CD4-positive, alpha-beta T cell treated with Interleukin-1 beta for 1 hour (primary cell): ENCODE measurements around the gene POMGNT1.
"Not testable (repeated sequence)": the region's sequence is repeated elsewhere in the genome, so short reads cannot be mapped to it uniquely, and the experiment has no call there.

Source experiments
- DNase-seq, 2 donors: peaks; one replicate each; pipeline ENCODE4 v3.0.0-alpha.2; 2020 to 2022

Gene POMGNT1

DNA sequence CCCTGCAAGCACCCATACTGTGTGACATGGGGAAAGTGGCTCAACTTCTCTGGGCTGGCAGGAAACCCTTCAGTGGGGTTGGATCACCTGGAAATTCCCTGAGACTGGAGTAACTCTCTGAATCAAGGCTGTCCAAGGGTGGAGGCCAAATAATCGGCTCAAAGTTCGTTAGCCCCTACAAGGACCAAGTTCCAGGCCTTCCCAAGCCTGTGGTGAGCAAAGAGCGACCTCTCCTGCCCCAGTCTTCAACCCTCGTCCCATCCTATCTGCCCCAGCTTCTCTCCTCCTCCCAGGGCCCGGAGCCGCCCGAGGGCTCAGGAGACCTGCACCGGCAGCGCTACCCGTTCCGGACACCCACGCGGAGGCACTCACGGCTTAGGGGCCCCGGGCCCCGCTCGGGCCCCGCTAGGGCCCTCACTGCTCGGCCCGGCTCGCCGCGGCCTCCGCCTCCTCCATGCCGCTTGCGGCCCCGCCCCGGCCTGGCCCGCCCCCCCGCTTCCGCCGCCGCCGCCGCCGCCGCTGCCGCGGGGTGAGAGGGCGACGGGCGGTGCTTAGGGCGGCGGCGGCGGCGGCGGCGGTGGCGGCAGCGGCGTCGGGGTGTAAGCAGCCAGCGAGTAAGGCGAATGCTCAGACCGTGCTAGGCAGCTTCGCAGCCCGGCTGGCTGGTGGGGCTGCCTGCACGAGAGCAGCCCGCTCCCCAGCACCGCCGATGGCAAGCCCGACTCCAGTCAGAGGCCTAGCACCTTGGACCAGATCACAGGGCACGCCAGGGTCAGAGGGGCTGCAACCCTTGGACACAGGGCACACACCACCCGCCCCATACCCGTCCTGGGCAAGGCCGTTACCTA lies at the start of gene POMGNT1:
TSS of gene POMGNT1 (minus strand) at position 471 of the 848 bp plus-strand sequence. CDS start 613 bp downstream, outside the sequence.
- peak; percentile 74 to 78 for DNase-seq

DNA sequence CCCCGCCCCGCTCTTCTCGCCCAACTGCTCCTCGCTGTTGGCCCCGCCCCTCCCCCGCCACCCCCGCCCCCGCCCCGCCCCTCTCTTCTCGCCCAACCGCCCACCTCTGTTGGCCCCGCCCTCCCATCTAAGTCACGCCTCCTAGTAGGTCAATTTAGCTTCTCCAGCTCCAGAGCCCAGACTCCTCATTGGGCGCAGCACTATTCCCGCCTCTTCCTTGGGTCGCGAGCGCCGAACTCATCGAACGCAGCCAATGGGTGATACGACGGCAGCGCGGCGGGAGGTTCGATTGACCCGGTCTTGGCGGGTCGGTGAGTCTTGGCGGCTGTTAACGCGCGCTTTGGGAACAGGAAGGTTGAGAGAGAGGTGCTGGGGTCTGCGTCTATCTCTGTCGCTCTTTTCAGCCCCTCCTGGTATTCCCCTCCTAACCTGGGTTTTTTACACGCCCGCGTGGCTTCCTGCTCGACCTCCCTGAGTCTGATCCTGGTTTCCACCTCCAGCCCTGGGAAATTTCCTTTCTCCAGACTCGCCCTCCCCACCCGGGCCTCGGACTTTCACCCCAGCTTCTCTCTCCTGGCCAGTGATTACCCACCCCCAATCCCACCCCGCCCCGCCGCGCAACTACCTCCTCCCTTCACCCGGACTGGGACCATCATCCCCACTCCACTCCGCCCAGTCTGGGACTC lies 49.3 kb upstream of the POMGNT1 start, which contains the start of gene RAD54L:
TSS of gene RAD54L (plus strand) at position 328 of the 686 bp plus-strand sequence. CDS start 643 bp downstream, outside the sequence.
- peak; percentile 97 to 98 for DNase-seq

DNA sequence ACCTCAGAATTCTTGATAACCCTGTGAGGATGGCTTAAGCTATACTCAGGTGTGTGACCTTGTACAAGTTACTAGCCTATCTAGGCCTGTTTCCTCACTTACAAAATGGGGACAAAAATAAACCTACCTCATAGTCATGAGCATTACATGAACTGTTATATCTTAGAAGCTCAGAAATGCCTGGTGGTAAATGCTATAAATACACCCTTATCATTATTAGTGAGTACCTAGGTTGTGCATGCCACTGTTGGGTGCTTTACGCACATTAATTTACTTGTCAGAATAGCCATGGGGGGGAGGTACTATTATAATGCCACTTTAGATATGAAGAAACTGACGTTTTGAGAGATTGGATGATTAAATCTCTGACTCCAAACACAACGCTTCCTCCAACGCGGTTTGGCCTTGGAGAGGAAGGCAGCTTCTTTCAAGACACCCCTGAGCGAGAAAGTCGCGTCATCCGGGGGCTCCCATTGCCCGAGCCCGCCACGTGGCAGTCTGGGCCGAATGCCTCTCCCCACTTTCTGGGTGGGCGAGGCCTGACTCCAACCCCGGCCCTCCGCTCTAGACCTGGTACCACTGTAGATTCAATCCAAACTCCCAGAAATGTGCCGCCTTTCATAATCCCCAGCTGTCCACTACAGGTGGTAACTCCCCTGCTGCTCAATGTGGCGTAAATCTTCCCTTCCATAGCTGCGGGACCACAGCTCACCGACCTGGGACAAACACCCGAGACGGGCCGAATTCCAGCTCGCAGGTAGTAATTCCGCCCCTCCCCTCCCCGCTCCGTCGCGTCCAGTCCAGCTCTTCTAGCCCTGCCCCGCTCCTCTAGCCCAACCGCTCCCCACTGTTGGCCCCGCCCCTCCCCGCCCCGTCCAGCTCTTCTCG lies 48.6 kb upstream of the POMGNT1 start:
- peak; percentile 42 to 46 for DNase-seq

DNA sequence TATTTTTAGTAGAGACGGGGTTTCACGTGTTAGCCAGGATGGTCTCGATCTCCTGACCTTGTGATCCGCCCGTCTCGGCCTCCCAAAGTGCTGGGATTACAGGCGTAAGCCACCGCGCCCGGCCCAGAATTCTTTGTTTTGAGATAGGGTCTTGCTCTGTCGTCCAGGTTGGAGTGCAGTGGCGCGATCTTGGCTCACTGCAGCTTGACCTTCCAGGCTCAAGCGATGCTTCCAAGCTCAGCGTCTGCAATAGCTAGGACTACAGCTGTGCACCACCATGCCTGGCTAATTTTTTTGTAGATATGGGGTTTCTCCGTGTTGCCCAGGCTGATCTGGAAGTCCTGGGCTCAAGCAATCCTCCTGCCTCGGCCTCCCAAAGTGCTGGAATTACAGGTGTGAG lies 47.9 kb upstream of the POMGNT1 start:
- not testable (repeated sequence) for DNase-seq

DNA sequence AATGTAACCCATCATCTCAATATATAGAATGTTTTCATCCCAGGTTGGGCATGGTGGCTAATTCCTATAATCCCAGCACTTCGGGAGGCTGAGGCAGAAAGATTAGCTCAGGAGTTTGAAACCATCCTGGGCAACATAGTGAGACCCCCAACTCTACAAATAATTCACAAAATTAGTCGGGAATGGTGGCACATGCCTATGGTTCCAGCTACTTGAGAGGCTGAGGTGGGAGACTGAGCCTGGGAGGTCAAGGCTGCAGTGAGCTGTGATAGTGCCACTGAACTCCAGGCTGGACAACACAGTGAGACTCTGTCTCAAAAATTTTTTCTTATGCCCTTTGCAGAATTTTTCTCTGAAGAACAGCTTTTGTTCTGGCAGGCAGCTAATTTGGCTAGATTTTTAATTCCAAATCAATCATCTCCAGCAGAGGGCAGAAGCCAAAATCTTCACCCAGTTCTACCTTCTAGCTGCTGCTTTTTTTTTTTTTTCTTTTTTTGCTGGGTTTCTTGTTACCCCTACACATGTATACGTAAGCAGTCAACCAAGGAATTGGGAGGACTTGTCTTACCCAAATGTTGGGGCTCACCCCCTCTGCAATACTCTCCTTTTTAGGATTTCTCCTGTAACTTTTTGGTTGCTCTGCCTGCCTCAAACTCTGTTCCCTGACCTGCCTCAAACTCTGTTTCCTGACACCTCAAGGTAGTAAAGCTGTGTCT lies 46.6 kb upstream of the POMGNT1 start:
- peak in 1 of 2 donors; percentile 44 for DNase-seq

DNA sequence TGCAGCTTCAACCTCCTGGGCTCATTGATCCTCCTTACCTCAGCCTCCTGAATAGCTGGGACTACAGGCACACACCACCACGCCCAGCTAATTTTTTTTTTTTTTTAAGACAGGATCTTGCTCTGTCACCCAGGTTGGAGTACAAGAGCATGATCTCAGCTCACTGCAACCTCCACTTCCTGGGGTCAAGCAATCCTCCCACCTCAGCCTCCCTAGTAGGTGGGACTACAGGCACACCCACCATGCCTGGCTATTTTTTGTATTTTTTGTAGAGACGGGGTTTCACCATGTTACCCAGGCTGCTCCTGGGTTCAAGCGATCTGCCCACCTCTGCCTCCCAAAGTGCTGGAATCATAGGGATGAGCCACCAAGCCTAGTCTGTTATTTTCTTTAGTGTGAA lies 45.6 kb upstream of the POMGNT1 start:
- DNase-seq, result not testable (repeated sequence)

DNA sequence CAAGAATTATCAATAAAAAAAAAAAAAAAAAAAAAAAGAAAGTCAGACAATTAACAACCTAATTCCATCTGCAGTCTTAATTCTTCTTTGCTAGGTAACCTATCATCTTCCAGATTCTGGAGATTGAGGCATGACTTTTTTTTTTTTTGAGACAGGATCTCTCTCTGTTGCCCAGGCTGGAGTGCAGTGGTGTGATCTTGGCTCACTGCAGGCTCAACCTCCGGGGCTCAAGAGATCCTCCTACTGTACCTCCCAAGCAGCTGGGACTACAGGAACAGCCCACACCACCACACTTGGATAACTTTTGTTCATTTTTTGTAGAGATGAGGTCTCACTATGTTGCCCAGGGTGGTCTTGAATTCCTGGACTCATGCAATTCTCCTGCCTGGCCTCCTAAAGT lies 44.7 kb upstream of the POMGNT1 start:
- no peak for DNase-seq

DNA sequence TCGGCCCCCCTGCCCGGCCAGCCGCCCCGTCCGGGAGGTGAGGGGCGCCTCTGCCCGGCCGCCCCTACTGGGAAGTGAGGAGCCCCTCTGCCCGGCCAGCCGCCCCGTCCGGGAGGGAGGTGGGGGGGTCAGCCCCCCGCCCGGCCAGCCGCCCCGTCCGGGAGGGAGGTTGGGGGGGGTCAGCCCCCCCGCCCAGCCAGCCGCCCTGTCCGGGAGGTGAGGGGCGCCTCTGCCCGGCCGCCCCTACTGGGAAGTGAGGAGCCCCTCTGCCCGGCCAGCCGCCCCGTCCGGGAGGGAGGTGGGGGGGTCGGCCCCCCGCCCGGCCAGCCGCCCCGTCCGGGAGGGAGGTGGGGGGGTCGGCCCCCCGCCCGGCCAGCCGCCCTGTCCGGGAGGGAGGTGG lies 43.5 kb upstream of the POMGNT1 start:
- DNase-seq, result not testable (repeated sequence)

DNA sequence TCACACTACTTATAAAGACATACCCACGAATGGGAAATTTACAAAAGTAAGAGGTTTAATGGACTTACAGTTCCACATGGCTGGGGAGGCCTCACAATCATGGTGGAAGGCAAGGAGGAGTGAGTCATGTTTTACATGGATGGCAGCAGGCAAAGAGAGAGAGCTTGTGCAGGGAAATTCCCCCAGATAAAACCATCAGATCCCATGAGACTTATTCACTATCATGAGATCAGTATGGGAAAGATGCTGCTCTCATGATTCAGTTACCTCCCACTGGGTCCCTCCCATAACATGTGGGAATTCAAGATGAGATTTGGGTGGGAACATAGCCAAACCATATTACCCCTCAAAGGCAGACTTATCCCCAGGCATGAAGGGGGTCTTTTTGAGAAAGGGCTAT lies 40.6 kb upstream of the POMGNT1 start:
- DNase-seq, result not testable (repeated sequence)

DNA sequence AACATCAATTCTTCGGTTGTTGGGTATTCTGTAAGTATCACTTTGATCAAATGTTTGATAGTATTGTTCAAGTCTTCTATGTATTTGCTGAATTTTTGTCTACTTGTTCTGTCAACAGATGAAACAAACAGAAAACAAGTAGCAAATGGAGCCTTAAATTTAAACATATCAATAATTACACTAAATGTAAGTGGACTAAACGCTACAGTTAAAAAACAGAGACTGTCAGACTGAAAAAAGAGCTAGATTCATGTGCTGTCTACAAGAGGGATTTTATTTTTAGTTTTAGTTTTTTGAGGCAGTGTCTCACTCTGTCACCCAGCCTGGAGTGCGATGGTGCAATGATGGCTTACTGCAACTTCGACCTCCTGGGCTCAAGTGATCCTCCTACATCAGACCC lies 38.6 kb upstream of the POMGNT1 start:
- DNase-seq, result no peak

DNA sequence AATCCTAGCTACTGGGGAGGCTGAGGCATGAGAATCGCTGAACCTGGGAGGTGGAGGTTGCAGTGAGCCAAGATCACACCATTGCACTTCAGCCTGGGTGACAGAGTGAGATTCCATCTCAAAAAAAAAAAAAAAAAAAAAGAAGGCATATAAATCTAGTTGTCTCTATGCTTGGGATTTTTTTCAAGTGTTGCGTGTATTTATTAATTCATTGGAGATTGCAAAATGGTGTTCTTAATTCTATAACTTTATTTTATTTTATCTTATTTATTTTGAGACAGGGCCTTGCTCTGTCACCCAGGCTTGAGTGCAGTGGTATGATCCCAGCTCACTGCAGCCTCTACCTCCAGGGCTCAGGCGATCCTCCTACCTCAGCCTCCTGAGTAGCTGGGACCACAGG lies 33.0 kb upstream of the POMGNT1 start:
- not testable (repeated sequence) for DNase-seq

DNA sequence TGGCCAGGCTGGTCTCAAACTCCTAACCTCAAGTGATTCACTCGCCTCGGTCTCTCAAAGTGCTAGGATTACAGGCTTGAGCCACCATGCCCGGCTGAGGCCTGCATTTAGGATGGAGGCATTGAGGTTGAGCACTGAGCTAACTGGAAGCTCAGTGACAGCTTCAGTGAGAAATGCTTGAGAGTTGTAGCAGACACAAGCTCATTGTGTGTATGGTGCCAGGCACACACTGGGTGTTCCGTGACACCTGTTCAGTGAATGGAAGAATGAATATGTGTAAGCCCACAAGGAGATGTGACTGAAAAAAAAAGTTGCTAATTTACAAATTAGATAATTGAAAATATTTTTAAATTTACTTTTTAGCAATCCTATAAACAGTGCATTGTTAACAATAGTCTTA lies 26.7 kb upstream of the POMGNT1 start:
- no peak for DNase-seq

DNA sequence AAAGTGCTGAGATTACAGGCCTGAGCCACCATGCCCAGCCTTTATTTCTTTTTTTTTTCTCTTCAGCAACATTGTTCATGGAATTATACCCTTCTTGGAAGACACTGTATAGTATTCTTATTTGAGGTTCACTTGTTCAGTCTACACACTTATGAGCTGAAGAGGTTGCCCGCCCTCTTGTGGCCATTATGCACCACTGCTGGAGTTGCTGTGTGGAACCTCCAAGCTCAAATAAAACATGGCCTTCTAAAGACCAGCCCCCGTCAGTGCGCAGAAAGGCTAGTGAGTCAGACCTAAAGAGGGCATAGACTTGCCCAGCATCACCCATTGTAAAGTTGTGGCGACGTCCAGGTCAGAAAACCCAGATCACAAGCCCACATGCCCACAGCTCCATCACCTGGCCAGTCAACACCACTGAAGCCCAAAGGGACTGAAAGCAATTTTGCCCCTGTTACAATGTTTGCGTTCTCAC lies 25.3 kb upstream of the POMGNT1 start:
- DNase-seq, result peak; percentile 58 to 63

DNA sequence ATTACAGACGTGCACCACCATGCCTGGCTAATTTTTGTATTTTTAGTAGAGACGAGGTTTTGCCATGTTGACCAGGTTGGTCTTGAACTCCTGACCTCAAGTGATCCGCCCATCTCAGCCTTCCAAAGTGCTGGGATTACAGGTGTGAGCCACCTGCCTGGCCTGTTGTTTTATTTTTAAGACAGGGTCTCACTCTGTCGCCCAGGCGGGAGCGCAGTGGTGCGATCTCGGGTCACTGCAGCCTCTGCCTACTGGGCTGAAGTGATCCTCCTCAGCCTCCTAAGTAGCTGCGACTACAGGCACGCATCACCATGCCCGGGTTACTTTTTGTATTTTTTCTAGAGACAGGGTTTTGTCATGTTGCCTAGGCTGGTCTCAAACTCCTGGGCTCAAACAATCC lies 24.8 kb upstream of the POMGNT1 start:
- not testable (repeated sequence) for DNase-seq

DNA sequence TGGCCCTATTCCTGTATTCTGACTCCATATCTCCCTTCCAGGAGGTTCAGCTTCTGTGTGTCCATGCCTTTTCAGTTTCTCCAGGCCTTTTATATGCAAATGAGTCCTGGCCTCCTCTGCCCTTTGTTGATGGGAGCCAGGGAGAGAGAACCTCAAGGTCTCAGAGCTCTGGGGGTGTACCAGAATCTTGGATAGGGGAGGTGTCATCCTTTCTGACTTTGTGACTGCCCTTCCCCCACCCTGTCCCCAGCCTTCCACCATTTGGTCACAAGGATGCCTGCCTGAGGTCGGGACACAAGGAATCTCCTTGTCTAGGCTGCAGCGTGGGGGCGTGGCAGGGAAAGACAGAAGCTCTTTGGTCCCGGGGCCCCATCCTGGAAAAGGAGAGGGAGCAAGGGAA lies 23.5 kb upstream of the POMGNT1 start:
- DNase-seq, result no peak

DNA sequence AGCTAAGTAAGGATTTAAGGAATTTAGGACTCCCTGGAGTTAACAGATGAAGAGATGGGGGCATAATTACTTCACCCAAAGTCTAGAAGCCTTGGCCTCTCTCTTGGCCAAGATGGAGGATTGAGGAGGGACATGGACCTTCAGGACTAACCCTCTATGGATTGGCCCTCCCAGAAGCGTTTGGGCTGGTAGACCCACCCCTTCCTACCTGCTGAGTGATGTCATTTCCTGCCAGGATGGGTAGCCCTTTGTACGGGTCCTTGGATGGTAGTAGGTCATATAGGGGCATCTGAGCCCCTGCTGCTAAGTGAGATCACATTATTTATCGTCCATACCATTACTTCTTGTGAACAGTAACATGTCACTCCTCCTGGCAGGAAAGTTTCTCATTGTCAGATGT lies 22.6 kb upstream of the POMGNT1 start:
- DNase-seq, result no peak

DNA sequence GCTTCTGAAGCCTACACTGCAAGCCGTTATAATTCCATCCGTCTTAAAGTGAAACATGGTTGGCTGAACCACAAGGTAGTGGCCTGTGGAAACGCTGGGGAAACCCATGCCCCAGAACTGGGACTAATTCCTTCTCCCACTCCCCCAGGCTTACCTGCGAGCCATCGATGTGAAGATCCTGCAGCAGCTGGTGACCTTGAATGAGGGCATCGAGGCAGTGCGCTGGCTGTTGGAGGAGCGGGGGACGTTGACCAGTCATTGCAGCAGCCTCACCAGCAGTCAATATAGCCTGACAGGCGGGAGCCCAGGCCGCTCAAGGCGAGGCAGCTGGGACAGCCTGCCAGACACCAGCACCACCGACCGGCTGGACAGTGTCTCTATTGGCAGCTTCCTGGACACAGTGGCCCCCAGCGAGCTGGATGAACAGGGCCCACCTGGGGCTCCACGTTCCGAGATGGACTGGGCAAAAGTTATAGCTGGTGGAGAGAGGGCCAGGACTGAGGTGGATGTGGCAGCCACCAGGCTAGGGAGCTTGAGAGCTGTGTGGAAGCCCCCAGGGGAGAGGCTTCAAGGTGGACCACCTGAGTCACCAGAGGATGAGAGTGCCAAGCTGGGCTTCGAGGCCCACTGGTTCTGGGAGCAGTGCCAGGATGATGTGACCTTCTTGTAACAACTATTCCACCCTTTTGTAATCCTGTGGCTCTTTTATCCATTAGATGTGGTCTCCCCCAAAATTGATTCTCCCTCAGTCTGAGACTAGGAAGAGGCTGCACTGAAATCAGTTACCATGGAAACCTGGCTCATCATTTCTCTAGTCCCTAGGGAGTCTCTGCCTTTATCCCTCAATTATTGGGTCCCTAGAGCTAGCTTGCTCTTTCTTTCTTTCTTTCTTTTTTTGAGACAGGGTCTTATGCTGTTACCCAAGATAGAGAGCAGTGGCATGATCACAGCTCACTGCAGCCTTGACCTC lies 21.6 kb upstream of the POMGNT1 start:
- no peak for DNase-seq

DNA sequence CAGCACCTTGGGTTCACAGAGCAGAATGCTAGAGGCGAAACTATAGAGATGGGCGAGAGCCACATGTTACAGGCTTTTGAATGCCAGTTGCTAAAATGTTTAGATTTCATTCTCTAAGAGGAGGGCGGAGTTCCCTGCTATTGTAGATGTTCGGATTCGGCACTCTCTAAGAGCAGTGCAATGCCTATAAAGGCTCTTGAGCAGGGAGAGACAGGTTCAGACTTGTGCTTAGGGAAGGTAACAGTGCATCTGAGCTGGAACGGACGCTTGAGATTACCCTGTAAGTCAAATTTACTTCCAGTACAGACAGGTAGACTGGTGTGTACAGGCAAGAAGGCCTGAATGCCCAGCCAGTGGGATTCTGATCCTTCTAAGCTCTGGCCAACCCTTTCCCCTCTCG lies 20.2 kb upstream of the POMGNT1 start:
- DNase-seq, result no peak

DNA sequence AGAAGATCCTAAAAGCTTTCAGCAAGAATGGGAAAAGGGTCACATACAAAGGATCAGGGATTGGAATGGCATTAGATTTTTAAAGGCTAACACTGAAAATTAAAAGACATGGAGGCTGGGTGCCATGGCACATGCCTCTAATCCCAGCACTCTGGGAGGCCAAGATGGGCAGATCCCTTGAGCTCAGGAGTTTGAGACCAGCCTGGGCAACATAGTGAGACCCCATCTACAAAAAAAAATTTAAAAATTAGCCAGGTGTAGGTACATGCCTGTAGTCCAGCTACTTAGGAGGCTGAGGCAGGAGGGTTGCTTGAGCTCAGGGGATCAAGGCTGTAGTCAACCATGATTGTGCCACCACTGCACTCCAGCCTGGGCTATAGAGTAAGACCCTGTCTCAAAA lies 17.3 kb upstream of the POMGNT1 start:
- no peak for DNase-seq

DNA sequence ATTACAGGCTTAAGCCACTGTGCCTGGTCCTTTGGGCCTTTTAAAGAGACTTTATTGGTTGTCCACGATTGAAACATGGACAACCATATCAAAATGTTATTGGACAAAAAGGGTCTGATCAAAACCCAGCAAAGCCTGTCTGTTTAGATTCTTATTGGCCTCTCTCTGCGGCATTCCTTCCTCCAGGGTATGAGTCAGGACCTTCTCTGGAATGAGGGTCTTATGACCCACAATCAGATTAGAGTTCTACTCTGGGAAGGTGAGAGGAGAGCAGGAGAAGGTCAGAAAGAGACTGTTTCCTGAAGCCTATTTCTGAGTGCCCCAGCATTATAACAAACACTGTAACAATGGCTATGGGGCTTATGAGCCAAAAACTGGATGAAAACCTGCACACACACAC lies 12.8 kb upstream of the POMGNT1 start:
- no peak for DNase-seq

DNA sequence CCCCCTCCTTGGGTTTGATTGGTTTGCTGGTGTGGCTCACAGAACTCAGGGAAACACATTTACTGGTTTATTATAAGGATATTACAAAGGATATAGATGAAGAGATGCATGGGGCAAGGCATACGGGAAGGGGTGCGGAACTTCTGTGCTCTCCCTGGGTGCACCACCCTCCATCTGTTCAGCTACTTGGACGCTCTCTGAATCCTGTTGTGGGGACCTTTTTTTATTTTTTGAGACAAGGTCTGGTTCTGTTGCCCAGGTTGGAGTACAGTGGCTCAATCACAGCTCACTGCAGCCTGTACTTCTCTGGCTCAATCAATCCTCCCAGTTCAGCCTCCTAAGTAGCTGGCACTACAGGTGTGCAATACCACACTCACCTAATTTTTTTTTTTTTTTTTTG lies 12.3 kb upstream of the POMGNT1 start:
- DNase-seq, result no peak
